HCT116 (cell line): ENCODE results near the gene MYO7A. TPM values are rescaled to one million over a fixed set of nuclear protein-coding genes. Genes with fewer than 3 reads are reported as not detected.

Experiments
- ATAC-seq: fragments of 200-7000 bp; cut with Tn5 transposase; 2 replicates; pipeline ENCODE4 v1.9.1; 2020; ENCODE audit warnings: mild to moderate bottlenecking, moderate library complexity
- BruUV-seq: library from RNA; stranded (reverse); fragments of 400-500 nt; replicated peaks from 2 replicates; lab custom pipeline; 2021; lab: Mats Ljungman, UMichigan
- CTCF ChIA-PET: fragments of 300-600 bp; sonication (Branson Sonifier 250); formaldehyde crosslinking; loops from one replicate; lab custom pipeline; 2021; ENCODE audit warnings: antibody characterized with exemption; lab: Charles Lee
- POLR2A ChIA-PET: fragments of 300-600, 350-600 bp; sonication (Branson Sonifier 250); formaldehyde crosslinking; loops from one replicate; lab custom pipeline; 2021; ENCODE audit warnings: antibody characterized with exemption; lab: Charles Lee
- RAD21 ChIA-PET, 2 experiments: fragments of 300-600 bp; sonication (Branson Sonifier 250); formaldehyde crosslinking; loops; one replicate each; lab custom pipeline; 2023; ENCODE audit warnings: low total read pairs in 2 of 2; ENCODE audit not compliant: uncharacterized antibody in 2 of 2, unreplicated experiment in 2 of 2, low non-redundant PET in 1 of 2; lab: Charles Lee
- DNase-seq: peaks from one replicate; pipeline ENCODE4 v3.0.0-alpha.2; 2010; ENCODE audit warnings: low read depth, low spot score
- H2AFZ ChIP-seq: fragments of 200-600 bp; shearing (Covaris generic), sonication (generic); 2 replicates; pipeline ENCODE4 v1.6.1; 2017; ENCODE audit warnings: low read depth, mixed run types, mixed read lengths, antibody characterized with exemption, low read length; ENCODE audit not compliant: poor library complexity, severe bottlenecking
- H3K27ac ChIP-seq: 2 replicates; pipeline ENCODE4 v1.5.1; 2012; ENCODE audit warnings: low read depth, low read length
- H3K27me3 ChIP-seq: fragments of 200-600 bp; sonication (generic); 2 replicates; pipeline ENCODE4 v1.6.1; 2016; ENCODE audit warnings: mixed run types, low read length, mixed read lengths; ENCODE audit not compliant: insufficient read depth
- H3K36me3 ChIP-seq, 2 experiments: fragments of 200-500 bp in 1 of 2; fragments of 200-600 bp in 1 of 2; sonication (Bioruptor generic) in 1 of 2; sonication (generic) in 1 of 2; 2 replicates each; pipeline versions ENCODE4 v1.5.1 to v1.6.1; 2014 to 2016; ENCODE audit warnings: low read length in 2 of 2, inconsistent platforms in 1 of 2, mixed read lengths in 1 of 2, mixed run types in 1 of 2; ENCODE audit not compliant: insufficient read depth in 2 of 2, control insufficient read depth in 1 of 2
- H3K4me1 ChIP-seq, 2 experiments: fragments of 200-600 bp in 1 of 2; sonication (generic) in 1 of 2; 2 replicates each; pipeline versions ENCODE4 v1.5.1 to v1.6.1; 2012 to 2017; ENCODE audit warnings: low read length in 2 of 2, inconsistent platforms in 1 of 2, mild to moderate bottlenecking in 1 of 2, mixed read lengths in 1 of 2, mixed run types in 1 of 2, moderate library complexity in 1 of 2; ENCODE audit not compliant: insufficient read depth in 2 of 2, control insufficient read depth in 1 of 2
- H3K4me2 ChIP-seq: fragments of 200-600 bp; sonication (generic); 2 replicates; pipeline ENCODE4 v1.6.1; 2017; ENCODE audit warnings: mixed run types, low read length, mixed read lengths
- H3K4me3 ChIP-seq, 2 experiments: fragments of 200-600 bp in 1 of 2; sonication (generic) in 1 of 2; replicated peaks in 1 of 2; 2 replicates each; pipeline ENCODE4 v1.5.1; 2011 to 2016; ENCODE audit warnings: low read length in 2 of 2, control low read depth in 1 of 2, low read depth in 1 of 2, mild to moderate bottlenecking in 1 of 2, mixed read lengths in 1 of 2, mixed run types in 1 of 2
- H3K79me2 ChIP-seq: fragments of 200-600 bp; sonication (generic); 2 replicates; pipeline ENCODE4 v1.6.1; 2017; ENCODE audit warnings: mild to moderate bottlenecking, mixed run types, low read length, moderate library complexity, mixed read lengths; ENCODE audit not compliant: insufficient read depth
- H3K9ac ChIP-seq: fragments of 200-600 bp; sonication (generic); 2 replicates; pipeline ENCODE4 v1.6.1; 2016; ENCODE audit warnings: low read length, mixed read lengths
- H3K9me2 ChIP-seq: fragments of 200-600 bp; sonication (generic), shearing (Covaris generic); 2 replicates; pipeline ENCODE4 v1.6.1; 2017; ENCODE audit warnings: mixed run types, mild to moderate bottlenecking, moderate library complexity; ENCODE audit not compliant: insufficient read depth
- H3K9me3 ChIP-seq, 2 experiments: fragments of 200-500 bp in 1 of 2; fragments of 200-600 bp in 1 of 2; sonication (Bioruptor generic) in 1 of 2; sonication (generic) in 1 of 2; 2 replicates each; pipeline ENCODE4 v1.6.1; 2014 to 2017; ENCODE audit warnings: low read length in 2 of 2, mixed read lengths in 2 of 2, inconsistent platforms in 1 of 2, low read depth in 1 of 2, mild to moderate bottlenecking in 1 of 2, mixed run types in 1 of 2, moderate library complexity in 1 of 2; ENCODE audit not compliant: control insufficient read depth in 1 of 2, insufficient read depth in 1 of 2
- H4K20me1 ChIP-seq: fragments of 200-600 bp; sonication (generic), shearing (Covaris generic); 2 replicates; pipeline ENCODE4 v1.6.1; 2017; ENCODE audit warnings: mixed run types, mild to moderate bottlenecking, moderate library complexity; ENCODE audit not compliant: insufficient read depth
- CBX3 ChIP-seq: IDR thresholded peaks from 2 replicates; pipeline ENCODE4 v1.6.1; 2012; ENCODE audit warnings: low read depth
- CEBPB ChIP-seq: IDR thresholded peaks from 2 replicates; pipeline ENCODE4 v1.6.1; 2012; ENCODE audit warnings: low read depth
- EGR1 ChIP-seq: IDR thresholded peaks from 2 replicates; pipeline ENCODE4 v1.6.1; 2012; ENCODE audit warnings: low read depth
- POLR2A ChIP-seq: IDR thresholded peaks from 2 replicates; pipeline ENCODE4 v1.7.0; 2011; ENCODE audit warnings: borderline replicate concordance; ENCODE audit not compliant: insufficient read depth, insufficient read length; ENCODE audit errors: extremely low read depth
- REST ChIP-seq: IDR thresholded peaks from 2 replicates; pipeline ENCODE4 v1.6.1; 2012; ENCODE audit warnings: low read depth
- SIN3A ChIP-seq: IDR thresholded peaks from 2 replicates; pipeline ENCODE4 v1.6.1; 2012; ENCODE audit warnings: low read depth
- YY1 ChIP-seq: IDR thresholded peaks from 2 replicates; pipeline ENCODE4 v1.6.1; 2011; ENCODE audit warnings: low read length, low read depth, moderate library complexity, mild to moderate bottlenecking; ENCODE audit not compliant: insufficient replicate concordance; ENCODE audit errors: extremely low read depth
- ZNF274 ChIP-seq: fragments of 200-500 bp; sonication (Bioruptor generic); IDR thresholded peaks from 2 replicates; pipeline ENCODE4 v1.6.1; 2014; ENCODE audit warnings: mild to moderate bottlenecking, low read depth, low read length, inconsistent platforms
- intact Hi-C: fragments of 100-400 bp; cut with micrococcal nuclease; formaldehyde crosslinking; loops from 2 replicates; pipeline ENCODE4 v1.10.0; 2022
- total RNA-seq: library from RNA; stranded (reverse); gene quantifications from one replicate; pipeline ENCODE4 v1.2.1, GENCODE V29; 2021; ENCODE audit not compliant: unreplicated experiment
- TF ChIP-seq, protein P1 (sequence below), 3 experiments: fragments of 200-600 bp in 1 of 3; sonication (generic) in 1 of 3; IDR thresholded peaks in 2 of 3; conservative IDR thresholded peaks in 1 of 3; 2 replicates each; pipeline ENCODE4 v1.5.1; 2012 to 2017; ENCODE audit warnings: low read depth in 2 of 3, low read length in 2 of 3, antibody characterized with exemption in 1 of 3, borderline replicate concordance in 1 of 3, control low read depth in 1 of 3, mild to moderate bottlenecking in 1 of 3, mixed read lengths in 1 of 3, mixed run types in 1 of 3, moderate library complexity in 1 of 3; ENCODE audit not compliant: insufficient read depth in 1 of 3

The MYO7A gene
- total RNA-seq, 1 experiment from 2014 or later = 1.8 TPM

- TF ChIP-seq REST (no peak), CEBPB (no peak)
- TF ChIP-seq, protein P1, sequence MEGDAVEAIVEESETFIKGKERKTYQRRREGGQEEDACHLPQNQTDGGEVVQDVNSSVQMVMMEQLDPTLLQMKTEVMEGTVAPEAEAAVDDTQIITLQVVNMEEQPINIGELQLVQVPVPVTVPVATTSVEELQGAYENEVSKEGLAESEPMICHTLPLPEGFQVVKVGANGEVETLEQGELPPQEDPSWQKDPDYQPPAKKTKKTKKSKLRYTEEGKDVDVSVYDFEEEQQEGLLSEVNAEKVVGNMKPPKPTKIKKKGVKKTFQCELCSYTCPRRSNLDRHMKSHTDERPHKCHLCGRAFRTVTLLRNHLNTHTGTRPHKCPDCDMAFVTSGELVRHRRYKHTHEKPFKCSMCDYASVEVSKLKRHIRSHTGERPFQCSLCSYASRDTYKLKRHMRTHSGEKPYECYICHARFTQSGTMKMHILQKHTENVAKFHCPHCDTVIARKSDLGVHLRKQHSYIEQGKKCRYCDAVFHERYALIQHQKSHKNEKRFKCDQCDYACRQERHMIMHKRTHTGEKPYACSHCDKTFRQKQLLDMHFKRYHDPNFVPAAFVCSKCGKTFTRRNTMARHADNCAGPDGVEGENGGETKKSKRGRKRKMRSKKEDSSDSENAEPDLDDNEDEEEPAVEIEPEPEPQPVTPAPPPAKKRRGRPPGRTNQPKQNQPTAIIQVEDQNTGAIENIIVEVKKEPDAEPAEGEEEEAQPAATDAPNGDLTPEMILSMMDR (IDR thresholded peaks at IDR 0.05 in 2 of 3, conservative IDR thresholded peaks at IDR 0.05 in 1 of 3; ENCODE audit: borderline replicate concordance in 1 of 3, insufficient read depth in 1 of 3, low read depth in 2 of 3, low read length in 2 of 3) = no peak
These were observed 2.9 kb downstream of the MYO7A start (continued) for GRCh38 chr11:77130763-77131513.

GRCh38 chr11:77131560-77131959 lies 3.5 kb downstream of the MYO7A start:
- ChIA-PET CTCF (no interaction called here), POLR2A (no interaction called here), RAD21 (no interaction called here)
- H3K36me3 ChIP-seq = no peaks in the 10 kb centered on the region
- no peaks in the 10 kb centered on the region for H3K9me2 ChIP-seq
- no peak overlapping the region for H3K4me2 ChIP-seq
- no peak overlapping the region for H3K27ac ChIP-seq
- no TSS peak for BruUV-seq
- no peaks in the 10 kb centered on the region for H3K79me2 ChIP-seq
- DNase-seq (no peak), ATAC-seq (no peak)
- no peaks in the 10 kb centered on the region for H3K27me3 ChIP-seq
- H2AFZ ChIP-seq = no peak overlapping the region
- peaks cover 3 to 19% of the 10 kb centered on the region in 2 experiments; a peak in 3 of 4 replicates for H3K4me1 ChIP-seq
- no peaks in the 10 kb centered on the region for H4K20me1 ChIP-seq
- H3K9me3 ChIP-seq = no peaks in the 10 kb centered on the region
- no peak overlapping the region for H3K9ac ChIP-seq
- intact Hi-C loops = no loop called here
- H3K4me3 ChIP-seq = no peak overlapping the region
- TF ChIP-seq ZNF274 (no peak), CBX3 (no peak), EGR1 (no peak), POLR2A (no peak), SIN3A (no peak), YY1 (no peak), REST (no peak)
- TF ChIP-seq, protein P1 (IDR thresholded peaks at IDR 0.05 in 2 of 3, conservative IDR thresholded peaks at IDR 0.05 in 1 of 3; ENCODE audit: borderline replicate concordance in 1 of 3, insufficient read depth in 1 of 3, low read depth in 2 of 3, low read length in 2 of 3) = no peak
